Tibial nerve (tissue), 3 donors: ENCODE results near the gene PYCR2.

ENCODE experiments used
- POLR2A ChIP-seq, 2 donors: fragments of 450-650 bp; IDR thresholded peaks; one replicate each; pipeline ENCODE4 v1.6.1; 2017; ENCODE audit warnings: antibody characterized with exemption in 2 of 2, mild to moderate bottlenecking in 2 of 2, moderate library complexity in 2 of 2
- TF ChIP-seq, protein P1 (sequence below), 5 experiments: fragments of 200-600 bp in 3 of 5; fragments of 450-650 bp in 2 of 5; sonication (generic) in 3 of 5; IDR thresholded peaks; one replicate each; pipeline ENCODE4 v1.5.1; 2016 to 2019; ENCODE audit warnings: antibody characterized with exemption in 5 of 5, mild to moderate bottlenecking in 3 of 5, moderate library complexity in 2 of 5

DNA sequence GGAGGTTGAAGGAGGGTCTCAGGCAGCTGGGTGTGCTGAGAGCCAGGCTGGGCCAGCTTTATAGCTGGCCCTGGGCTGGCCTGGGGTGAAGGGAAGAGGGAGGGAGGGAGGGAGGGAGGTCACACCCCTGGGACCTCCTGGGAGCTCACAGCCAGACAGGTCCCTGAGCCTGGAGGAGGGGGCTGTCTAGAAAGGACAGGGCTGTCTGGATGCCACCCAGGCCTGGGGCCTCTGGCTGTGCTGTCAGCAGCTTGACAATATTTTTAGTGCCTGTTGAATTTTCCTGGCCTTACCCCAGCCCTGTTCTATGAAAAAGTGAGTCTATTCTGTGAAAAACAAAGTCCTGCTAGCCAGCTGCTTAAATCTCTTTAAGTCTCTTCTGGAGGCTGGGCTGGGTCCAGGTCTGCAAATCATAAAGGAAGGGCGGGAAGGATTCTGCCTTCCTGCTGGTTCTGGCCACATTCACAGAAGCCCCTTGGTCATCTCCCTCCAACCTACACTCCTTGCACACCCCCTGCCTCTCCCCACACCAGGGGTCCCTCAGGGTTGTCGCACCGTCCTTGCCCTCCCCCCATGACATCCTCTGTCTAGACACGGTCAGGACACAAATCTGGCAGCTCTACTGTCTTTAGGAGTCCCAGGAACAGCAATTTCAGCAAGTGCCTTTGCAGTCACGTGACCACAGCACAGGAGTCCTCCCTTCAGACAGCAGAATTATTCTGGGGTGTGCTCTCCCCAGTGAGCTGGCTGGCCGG lies 17.3 kb upstream of the PYCR2 start, which contains the start of gene LEFTY2:
- TF ChIP-seq, protein P1, sequence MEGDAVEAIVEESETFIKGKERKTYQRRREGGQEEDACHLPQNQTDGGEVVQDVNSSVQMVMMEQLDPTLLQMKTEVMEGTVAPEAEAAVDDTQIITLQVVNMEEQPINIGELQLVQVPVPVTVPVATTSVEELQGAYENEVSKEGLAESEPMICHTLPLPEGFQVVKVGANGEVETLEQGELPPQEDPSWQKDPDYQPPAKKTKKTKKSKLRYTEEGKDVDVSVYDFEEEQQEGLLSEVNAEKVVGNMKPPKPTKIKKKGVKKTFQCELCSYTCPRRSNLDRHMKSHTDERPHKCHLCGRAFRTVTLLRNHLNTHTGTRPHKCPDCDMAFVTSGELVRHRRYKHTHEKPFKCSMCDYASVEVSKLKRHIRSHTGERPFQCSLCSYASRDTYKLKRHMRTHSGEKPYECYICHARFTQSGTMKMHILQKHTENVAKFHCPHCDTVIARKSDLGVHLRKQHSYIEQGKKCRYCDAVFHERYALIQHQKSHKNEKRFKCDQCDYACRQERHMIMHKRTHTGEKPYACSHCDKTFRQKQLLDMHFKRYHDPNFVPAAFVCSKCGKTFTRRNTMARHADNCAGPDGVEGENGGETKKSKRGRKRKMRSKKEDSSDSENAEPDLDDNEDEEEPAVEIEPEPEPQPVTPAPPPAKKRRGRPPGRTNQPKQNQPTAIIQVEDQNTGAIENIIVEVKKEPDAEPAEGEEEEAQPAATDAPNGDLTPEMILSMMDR (IDR thresholded peaks at IDR 0.05): no peak
- no peak for TF ChIP-seq POLR2A (IDR thresholded peaks at IDR 0.05)
